PC-9 (cell line): ENCODE results near the gene GATA6. TPM values are rescaled to one million over a fixed set of nuclear protein-coding genes. Genes with fewer than 3 reads are reported as not detected.

Experiments used
- BruUV-seq: library from RNA; stranded (reverse); fragments of 400-500 nt; replicated peaks from 2 replicates; lab custom pipeline; 2021; lab: Mats Ljungman, UMichigan
- CTCF ChIA-PET: fragments of 300-600 bp; sonication (Branson Sonifier 250); formaldehyde crosslinking; loops from one replicate; lab custom pipeline; 2022; ENCODE audit warnings: antibody characterized with exemption; lab: Charles Lee
- POLR2A ChIA-PET: fragments of 300-600 bp; sonication (Branson Sonifier 250); formaldehyde crosslinking; loops from one replicate; lab custom pipeline; 2022; ENCODE audit warnings: antibody characterized with exemption; ENCODE audit not compliant: unreplicated experiment; lab: Charles Lee
- DNase-seq, 2 experiments: peaks; one replicate each; pipeline versions ENCODE4 v3.0.0 to v3.0.0-alpha.2; 2015 to 2022; ENCODE audit warnings: mixed read lengths in 1 of 2
- H2AFZ ChIP-seq: fragments of 200-600 bp; sonication (generic); 2 replicates; pipeline ENCODE4 v1.8.1; 2017; ENCODE audit warnings: antibody characterized with exemption
- H3F3A ChIP-seq: fragments of 200-600 bp; sonication (generic); 2 replicates; pipeline ENCODE4 v1.8.1; 2017; ENCODE audit warnings: antibody characterized with exemption, mild to moderate bottlenecking, low read depth; ENCODE audit not compliant: insufficient read depth
- H3K27ac ChIP-seq: fragments of 200-600 bp; sonication (generic); 2 replicates; pipeline ENCODE4 v1.6.1; 2016; ENCODE audit warnings: mixed run types
- H3K27me3 ChIP-seq: fragments of 200-600 bp; sonication (generic); 2 replicates; pipeline ENCODE4 v1.6.1; 2016; ENCODE audit warnings: low read depth, mixed run types; ENCODE audit not compliant: insufficient read depth
- H3K36me3 ChIP-seq: fragments of 200-600 bp; sonication (generic); 2 replicates; pipeline ENCODE4 v1.6.1; 2016; ENCODE audit warnings: low read depth, mixed run types
- H3K4me1 ChIP-seq: fragments of 200-600 bp; sonication (generic); replicated peaks from 2 replicates; pipeline ENCODE4 v1.6.1; 2016; ENCODE audit warnings: mixed run types; ENCODE audit not compliant: insufficient read depth
- H3K4me2 ChIP-seq: fragments of 200-600 bp; sonication (generic); 2 replicates; pipeline ENCODE4 v1.6.1; 2017; ENCODE audit warnings: mixed run types
- H3K4me3 ChIP-seq: fragments of 200-600 bp; sonication (generic); 2 replicates; pipeline ENCODE4 v1.6.1; 2016; ENCODE audit warnings: mixed run types
- H3K79me2 ChIP-seq: fragments of 200-600 bp; sonication (generic); 2 replicates; pipeline ENCODE4 v1.6.1; 2017; ENCODE audit warnings: low read depth, mixed run types
- H3K9me2 ChIP-seq: fragments of 200-600 bp; sonication (generic); 2 replicates; pipeline ENCODE4 v1.8.1; 2017; ENCODE audit warnings: mild to moderate bottlenecking; ENCODE audit not compliant: insufficient read depth
- H3K9me3 ChIP-seq: fragments of 200-600 bp; sonication (generic); 2 replicates; pipeline ENCODE4 v1.8.1; 2016; ENCODE audit warnings: low read depth; ENCODE audit not compliant: insufficient read depth
- H4K20me1 ChIP-seq: fragments of 200-600 bp; sonication (generic); 2 replicates; pipeline ENCODE4 v1.8.1; 2017; ENCODE audit not compliant: insufficient read depth
- CTCF ChIP-seq: fragments of 200-600 bp; sonication (generic); conservative IDR thresholded peaks from 2 replicates; pipeline ENCODE4 v1.6.1; 2017; ENCODE audit warnings: mixed run types, antibody characterized with exemption, mild to moderate bottlenecking, moderate library complexity
- EZH2 ChIP-seq: fragments of 200-600 bp; sonication (generic); IDR thresholded peaks from 2 replicates; pipeline ENCODE4 v1.8.0; 2017; ENCODE audit warnings: antibody characterized with exemption, low read depth
- intact Hi-C: fragments of 100-400 bp; cut with micrococcal nuclease; formaldehyde crosslinking; loops from one replicate; pipeline ENCODE4 v1.10.0; 2022; ENCODE audit not compliant: unreplicated experiment
- total RNA-seq: library from RNA; stranded (reverse); gene quantifications from 2 replicates; pipeline ENCODE4 v1.2.3, GENCODE V29; 2021

The GATA6 gene
- total RNA-seq, 1 experiment from 2014 or later: 9.1 TPM

- Histone ChIP-seq H3K4me3 (no peak overlapping the region), H3K79me2 (no peaks in the 10 kb centered on the region), H3K27ac (no peak overlapping the region), H3K4me1 (peaks cover 16% of the 10 kb centered on the region), H3K9me2 (no peaks in the 10 kb centered on the region), H3F3A (no peaks in the 10 kb centered on the region; the same call in 1 of the 2 replicates), H4K20me1 (no peaks in the 10 kb centered on the region), H3K9me3 (no peaks in the 10 kb centered on the region), H3K36me3 (no peaks in the 10 kb centered on the region), H2AFZ (no peak overlapping the region), H3K4me2 (peak overlapping the region; percentile 42; the same call in 1 of the 2 replicates), H3K27me3 (no peaks in the 10 kb centered on the region)
- intact Hi-C loops: loop anchor here (5.0 kb wide), 1 partner anchor 244 kb away; no protein-coding TSS in a partner anchor
- no peak for TF ChIP-seq CTCF
- TF ChIP-seq EZH2: no peak
- peak; percentile 92 for DNase-seq
- POLR2A ChIA-PET: interaction anchor here (0.5 to 0.8 kb wide), 5 partner anchors 12 to 455 kb away, joined by 3 to 13 read pairs (median 5); no protein-coding TSS in a partner anchor
- CTCF ChIA-PET: interaction anchor here (0.6 to 0.7 kb wide), 3 partner anchors 23 to 340 kb away, joined by 3 to 5 read pairs (median 5); no protein-coding TSS in a partner anchor
- no TSS peak for BruUV-seq
Measured at GRCh38 chr18:22223254-22223964, 54.0 kb downstream of the GATA6 start.

GRCh38 chr18:22223965-22224322 is 54.6 kb downstream of the GATA6 start:
- peaks cover 16% of the 10 kb centered on the region for H3K4me1 ChIP-seq
- 0 out of 2 replicates have a peak overlapping the region, but pooled peaks have one; percentile 18 for H3K27ac ChIP-seq
- no peak overlapping the region for H2AFZ ChIP-seq
- BruUV-seq: no TSS peak
- H3K9me2 ChIP-seq: no peaks in the 10 kb centered on the region
- ChIA-PET POLR2A (interaction anchor here (0.7 to 0.8 kb wide), 3 partner anchors 11 to 455 kb away, joined by 3 to 13 read pairs (median 7); no protein-coding TSS in a partner anchor), CTCF (interaction anchor here (0.6 to 0.7 kb wide), 3 partner anchors 22 to 339 kb away, joined by 3 to 5 read pairs (median 5); no protein-coding TSS in a partner anchor)
- no peak for TF ChIP-seq EZH2
- no peak for TF ChIP-seq CTCF
- H3K9me3 ChIP-seq: no peaks in the 10 kb centered on the region
- no peaks in the 10 kb centered on the region for H3K36me3 ChIP-seq
- no peaks in the 10 kb centered on the region for H3K27me3 ChIP-seq
- H3F3A ChIP-seq: no peaks in the 10 kb centered on the region; the same call in 1 of the 2 replicates
- intact Hi-C loops: loop anchor here (5.0 kb wide), 1 partner anchor 243 kb away; no protein-coding TSS in a partner anchor
- no peak overlapping the region for H3K4me3 ChIP-seq
- no peaks in the 10 kb centered on the region for H3K79me2 ChIP-seq
- no peaks in the 10 kb centered on the region for H4K20me1 ChIP-seq
- peak overlapping the region; percentile 38; the same call in 1 of the 2 replicates for H3K4me2 ChIP-seq
- DNase-seq: no peak

GRCh38 chr18:22224339-22224738 is 55.0 kb downstream of the GATA6 start:
- BruUV-seq: no TSS peak
- no peak for DNase-seq
- ChIA-PET CTCF (no interaction called here), POLR2A (no interaction called here)
- H3F3A ChIP-seq: no peaks in the 10 kb centered on the region; the same call in 1 of the 2 replicates
- 0 out of 2 replicates have a peak overlapping the region, but pooled peaks have one; percentile 38 for H3K4me2 ChIP-seq
- no peak overlapping the region for H3K27ac ChIP-seq
- H3K9me2 ChIP-seq: no peaks in the 10 kb centered on the region
- TF ChIP-seq EZH2: no peak
- no peaks in the 10 kb centered on the region for H3K27me3 ChIP-seq
- no peaks in the 10 kb centered on the region for H4K20me1 ChIP-seq
- H3K4me1 ChIP-seq: peaks cover 16% of the 10 kb centered on the region
- H3K4me3 ChIP-seq: no peak overlapping the region
- intact Hi-C loops: loop anchor here (5.0 kb wide), 1 partner anchor 243 kb away; no protein-coding TSS in a partner anchor
- H3K9me3 ChIP-seq: no peaks in the 10 kb centered on the region
- H3K79me2 ChIP-seq: no peaks in the 10 kb centered on the region
- H3K36me3 ChIP-seq: no peaks in the 10 kb centered on the region
- no peak overlapping the region for H2AFZ ChIP-seq
